Activated CD4-positive, alpha-beta memory T cell treated with anti-CD3 and anti-CD28 coated beads, Interleukin-2, amount 10 ng/mL, durations not matched to agents 7 days and 5 days (primary cell): Measurements from ENCODE around the gene PCNX1. TPM values are rescaled to one million over a fixed set of nuclear protein-coding genes. Genes with fewer than 3 reads are reported as not detected.
A peak's percentile ranks its signal among the peaks of the same experiment; 100 is the strongest.
"Not testable (repeated sequence)": the region's sequence is repeated elsewhere in the genome, so short reads cannot be mapped to it uniquely, and the experiment has no call there.

Experiments used
- CTCF ChIA-PET: fragments of 350-600 bp; sonication (Branson Sonifier 250); formaldehyde crosslinking; loops from one replicate; lab custom pipeline; 2021; ENCODE audit warnings: antibody characterized with exemption, inconsistent platforms; lab: Charles Lee
- POLR2A ChIA-PET: fragments of 350-600 bp; sonication (Branson Sonifier 250); formaldehyde crosslinking; loops from one replicate; lab custom pipeline; 2021; ENCODE audit warnings: antibody characterized with exemption; lab: Charles Lee
- DNase-seq: peaks from one replicate; pipeline ENCODE4 v3.0.0-alpha.2; 2020
- H3K27ac Mint-ChIP-seq: one replicate; pipeline ENCODE4 v1.8.0; 2021; ENCODE audit warnings: mild to moderate bottlenecking, mixed read lengths
- H3K27me3 Mint-ChIP-seq: one replicate; pipeline ENCODE4 v1.8.0; 2021; ENCODE audit warnings: mixed read lengths
- H3K36me3 Mint-ChIP-seq: one replicate; pipeline ENCODE4 v1.8.0; 2021; ENCODE audit warnings: low read depth, mixed read lengths
- H3K4me1 Mint-ChIP-seq: one replicate; pipeline ENCODE4 v1.8.0; 2021; ENCODE audit warnings: mixed read lengths
- H3K4me3 Mint-ChIP-seq: one replicate; pipeline ENCODE4 v1.8.0; 2021; ENCODE audit warnings: mild to moderate bottlenecking, mixed read lengths
- H3K9me3 Mint-ChIP-seq: one replicate; pipeline ENCODE4 v1.8.0; 2021; ENCODE audit warnings: mixed read lengths
- total RNA-seq, 2 experiments: library from RNA; stranded (reverse); gene quantifications; one replicate each; pipeline ENCODE4 v1.2.3, GENCODE V29; 2021

Gene PCNX1
- total RNA-seq, 2 experiments from 2014 or later = 56.9 to 60.4 TPM

GRCh38 chr14:70920608-70921007 lies 13.3 kb downstream of the PCNX1 start:
- CTCF ChIA-PET = interaction anchor here (1.1 to 5.6 kb wide), 3 partner anchors 13 to 103 kb away, joined by 3 to 38 read pairs (median 4); partner anchors contain the start of gene PCNX1
- H3K9me3 Mint-ChIP-seq = peaks cover 6% of the 10 kb centered on the region
- peaks cover 87% of the 10 kb centered on the region for H3K4me1 Mint-ChIP-seq
- peak overlapping the region; percentile 74 for H3K27ac Mint-ChIP-seq
- peaks cover 17% of the 10 kb centered on the region for H3K36me3 Mint-ChIP-seq
- no peak for DNase-seq
- POLR2A ChIA-PET = interaction anchor here (0.8 to 1.7 kb wide), 3 partner anchors 13 to 49 kb away, joined by 3 to 9 read pairs (median 3); partner anchors contain the start of gene PCNX1
- no peaks in the 10 kb centered on the region for H3K27me3 Mint-ChIP-seq
- no peak overlapping the region for H3K4me3 Mint-ChIP-seq

- POLR2A ChIA-PET = no interaction called here
- CTCF ChIA-PET = interaction anchor here (5.6 kb wide), 1 partner anchor 15 kb away, joined by 38 read pairs; the partner anchor contains the start of gene PCNX1
- H3K36me3 Mint-ChIP-seq = peaks cover 13% of the 10 kb centered on the region
- H3K27me3 Mint-ChIP-seq = no peaks in the 10 kb centered on the region
- H3K4me1 Mint-ChIP-seq = peaks cover 89% of the 10 kb centered on the region
- no peaks in the 10 kb centered on the region for H3K9me3 Mint-ChIP-seq
- DNase-seq = no peak
- no peak overlapping the region for H3K27ac Mint-ChIP-seq
- no peak overlapping the region for H3K4me3 Mint-ChIP-seq
Observed at GRCh38 chr14:70921669-70922068, 14.4 kb downstream of the PCNX1 start.

- peaks cover 73% of the 10 kb centered on the region for H3K4me1 Mint-ChIP-seq
- H3K4me3 Mint-ChIP-seq = no peak overlapping the region
- CTCF ChIA-PET = interaction anchor here (0.7 to 1.5 kb wide), 3 partner anchors 17 to 103 kb away, joined by 3 to 9 read pairs (median 3); partner anchors contain the start of gene PCNX1
Observed at GRCh38 chr14:70924521-70924920, 17.3 kb downstream of the PCNX1 start.

GRCh38 chr14:70926235-70926830 lies 19.1 kb downstream of the PCNX1 start:
- POLR2A ChIA-PET = interaction anchor here (0.8 to 2.4 kb wide), 3 partner anchors 9 to 19 kb away, joined by 3 to 9 read pairs (median 5); partner anchors contain the start of gene PCNX1
- CTCF ChIA-PET = interaction anchor here (1.5 kb wide), 2 partner anchors 19 kb away, joined by 6 to 9 read pairs; partner anchors contain the start of gene PCNX1
- H3K9me3 Mint-ChIP-seq = no peaks in the 10 kb centered on the region
- peaks cover 57% of the 10 kb centered on the region for H3K4me1 Mint-ChIP-seq
- H3K27ac Mint-ChIP-seq = no peak overlapping the region
- H3K27me3 Mint-ChIP-seq = no peaks in the 10 kb centered on the region
- H3K4me3 Mint-ChIP-seq = no peak overlapping the region
- H3K36me3 Mint-ChIP-seq = peaks cover 6% of the 10 kb centered on the region
- DNase-seq = no peak

More at GRCh38 chr14:70924521-70924920, 17.3 kb downstream of the PCNX1 start:
- Mint-ChIP-seq H3K9me3 (no peaks in the 10 kb centered on the region), H3K27ac (peak overlapping the region; percentile 52), H3K27me3 (no peaks in the 10 kb centered on the region), H3K36me3 (peaks cover 4% of the 10 kb centered on the region)
- peak; percentile 36 for DNase-seq
- POLR2A ChIA-PET = interaction anchor here (1.3 to 1.7 kb wide), 2 partner anchors 17 kb away, joined by 5 to 7 read pairs; partner anchors contain the start of gene PCNX1

GRCh38 chr14:70931008-70931407 lies 23.7 kb downstream of the PCNX1 start:
- Mint-ChIP-seq H3K4me1 (peaks cover 45% of the 10 kb centered on the region), H3K27me3 (no peaks in the 10 kb centered on the region), H3K27ac (no peak overlapping the region), H3K36me3 (peaks cover 10% of the 10 kb centered on the region), H3K9me3 (no peaks in the 10 kb centered on the region), H3K4me3 (no peak overlapping the region)
- no peak for DNase-seq
- CTCF ChIA-PET = interaction anchor here (0.7 to 2.8 kb wide), 4 partner anchors 24 to 114 kb away, joined by 3 to 15 read pairs (median 6); partner anchors contain the start of gene PCNX1
- POLR2A ChIA-PET = interaction anchor here (0.7 to 0.9 kb wide), 3 partner anchors 10 to 110 kb away, joined by 3 read pairs; no protein-coding TSS in a partner anchor

GRCh38 chr14:70934084-70934483 lies 26.8 kb downstream of the PCNX1 start:
- Mint-ChIP-seq H3K36me3 (peaks cover 36% of the 10 kb centered on the region), H3K27me3 (no peaks in the 10 kb centered on the region), H3K27ac (peak overlapping the region; percentile 47), H3K4me1 (peaks cover 53% of the 10 kb centered on the region), H3K4me3 (no peak overlapping the region), H3K9me3 (peaks cover 7% of the 10 kb centered on the region)
- CTCF ChIA-PET = interaction anchor here (0.8 to 2.2 kb wide), 4 partner anchors 14 to 62 kb away, joined by 3 to 13 read pairs (median 4); partner anchors contain the start of gene PCNX1
- POLR2A ChIA-PET = interaction anchor here (0.8 to 3.5 kb wide), 8 partner anchors 14 to 113 kb away, joined by 3 to 16 read pairs (median 4); partner anchors contain the start of gene PCNX1
- no peak for DNase-seq

GRCh38 chr14:70934502-70935134 lies 27.4 kb downstream of the PCNX1 start:
- peak overlapping the region; percentile 85 for H3K27ac Mint-ChIP-seq
- H3K9me3 Mint-ChIP-seq = peaks cover 10% of the 10 kb centered on the region
- peak overlapping the region; percentile 55 for H3K4me3 Mint-ChIP-seq
- ChIA-PET CTCF (interaction anchor here (0.8 to 2.2 kb wide), 4 partner anchors 14 to 62 kb away, joined by 3 to 13 read pairs (median 4); partner anchors contain the start of gene PCNX1), POLR2A (interaction anchor here (0.8 to 3.5 kb wide), 9 partner anchors 9 to 113 kb away, joined by 3 to 16 read pairs (median 4); partner anchors contain the start of gene PCNX1)
- DNase-seq = no peak
- peaks cover 58% of the 10 kb centered on the region for H3K4me1 Mint-ChIP-seq
- no peaks in the 10 kb centered on the region for H3K27me3 Mint-ChIP-seq
- H3K36me3 Mint-ChIP-seq = peaks cover 41% of the 10 kb centered on the region

- Mint-ChIP-seq H3K27me3 (no peaks in the 10 kb centered on the region), H3K4me1 (peaks cover 61% of the 10 kb centered on the region), H3K27ac (peak overlapping the region; percentile 85), H3K9me3 (peaks cover 10% of the 10 kb centered on the region), H3K36me3 (peaks cover 44% of the 10 kb centered on the region), H3K4me3 (peak overlapping the region; percentile 55)
- ChIA-PET POLR2A (interaction anchor here (0.8 to 3.5 kb wide), 4 partner anchors 9 to 28 kb away, joined by 3 to 16 read pairs (median 6); partner anchors contain the start of gene PCNX1), CTCF (interaction anchor here (0.6 to 1.0 kb wide), 2 partner anchors 18 to 28 kb away, joined by 3 read pairs; partner anchors contain the start of gene PCNX1)
- DNase-seq = no peak
Observed at GRCh38 chr14:70935135-70935534, 27.9 kb downstream of the PCNX1 start.

GRCh38 chr14:70939693-70940092 lies 32.4 kb downstream of the PCNX1 start:
- not testable (repeated sequence) for H3K27me3 Mint-ChIP-seq, DNase-seq, H3K4me3 Mint-ChIP-seq
- Mint-ChIP-seq H3K27ac (peak overlapping the region; percentile 72), H3K9me3 (peaks cover 42% of the 10 kb centered on the region), H3K4me1 (peaks cover 76% of the 10 kb centered on the region), H3K36me3 (peaks cover 81% of the 10 kb centered on the region)
- POLR2A ChIA-PET = interaction anchor here (1.2 kb wide), 1 partner anchor 52 kb away, joined by 3 read pairs; no protein-coding TSS in a partner anchor
- CTCF ChIA-PET = interaction anchor here (4.2 kb wide), 1 partner anchor 14 kb away, joined by 27 read pairs; no protein-coding TSS in a partner anchor

GRCh38 chr14:70941637-70942341 lies 34.5 kb downstream of the PCNX1 start:
- H3K27me3 Mint-ChIP-seq = not testable (repeated sequence)
- peak; percentile 91 for DNase-seq
- Mint-ChIP-seq H3K9me3 (peaks cover 42% of the 10 kb centered on the region), H3K36me3 (peaks cover 90% of the 10 kb centered on the region), H3K4me1 (peaks cover 59% of the 10 kb centered on the region), H3K4me3 (peak overlapping the region; percentile 57), H3K27ac (peak overlapping the region; percentile 94)
- CTCF ChIA-PET = interaction anchor here (0.8 to 4.2 kb wide), 7 partner anchors 9 to 123 kb away, joined by 3 to 27 read pairs (median 4); partner anchors contain the start of gene PCNX1
- POLR2A ChIA-PET = interaction anchor here (0.9 to 2.7 kb wide), 13 partner anchors 11 to 119 kb away, joined by 3 to 22 read pairs (median 5); partner anchors contain the start of gene PCNX1

- Mint-ChIP-seq H3K36me3 (peaks cover 90% of the 10 kb centered on the region), H3K27ac (peak overlapping the region; percentile 70), H3K9me3 (peaks cover 47% of the 10 kb centered on the region), H3K4me3 (no peak overlapping the region), H3K4me1 (peaks cover 57% of the 10 kb centered on the region), H3K27me3 (no peaks in the 10 kb centered on the region)
- no peak for DNase-seq
- ChIA-PET POLR2A (interaction anchor here (1.3 to 2.7 kb wide), 7 partner anchors 11 to 119 kb away, joined by 3 to 22 read pairs (median 7); partner anchors contain the start of gene PCNX1), CTCF (interaction anchor here (1.9 to 4.2 kb wide), 4 partner anchors 12 to 124 kb away, joined by 4 to 27 read pairs (median 18); partner anchors contain the start of gene PCNX1)
Observed at GRCh38 chr14:70942342-70942706, 35.1 kb downstream of the PCNX1 start.
